Adrenal gland (tissue), 12 donors: ENCODE data around the gene NEK8. TPM values are rescaled to one million over a fixed set of nuclear protein-coding genes. Genes with fewer than 3 reads are reported as not detected.
A peak's percentile ranks its signal among the peaks of the same experiment; 100 is the strongest.

Experiments used
- DNase-seq, 7 donors: peaks; one replicate each; pipeline ENCODE4 v3.0.0-alpha.2; 2019 to 2020
- H3K27ac ChIP-seq, 5 donors: fragments of 200-600 bp; sonication (generic) in 4 of 5; 1 replicate in 3 of 5; 2 replicates in 2 of 5; pipeline versions ENCODE4 v1.5.1 to v1.8.0; 2016 to 2020; ENCODE audit warnings: mild to moderate bottlenecking in 1 of 5
- H3K27me3 ChIP-seq: fragments of 200-600 bp; 2 replicates; pipeline ENCODE4 v1.8.0; 2021
- H3K36me3 ChIP-seq, 2 donors: fragments of 200-600 bp; replicated peaks in 1 of 2; 1 replicate in 1 of 2; 2 replicates in 1 of 2; pipeline versions ENCODE4 v1.5.1 to v1.8.0; 2018 to 2022
- H3K4me1 ChIP-seq, 2 donors: fragments of 200-600 bp; replicated peaks in 1 of 2; 1 replicate in 1 of 2; 2 replicates in 1 of 2; pipeline versions ENCODE4 v1.5.1 to v1.8.0; 2018 to 2021
- H3K4me3 ChIP-seq, 4 donors: fragments of 200-600 bp; sonication (generic) in 3 of 4; one replicate each; pipeline ENCODE4 v1.5.1; 2016 to 2018
- H3K9me3 ChIP-seq, 3 donors: fragments of 200-600 bp; sonication (generic) in 1 of 3; replicated peaks in 1 of 3; 1 replicate in 2 of 3; 2 replicates in 1 of 3; pipeline versions ENCODE4 v1.5.1 to v1.8.0; 2016 to 2021
- CTCF ChIP-seq, 6 experiments: fragments of 450-650 bp in 4 of 6; fragments of 200-600 bp in 2 of 6; sonication (generic) in 1 of 6; IDR thresholded peaks; 1 replicate in 5 of 6; 2 replicates in 1 of 6; pipeline versions ENCODE4 v1.5.1 to v1.8.0; 2016 to 2021; ENCODE audit warnings: antibody characterized with exemption in 6 of 6, mild to moderate bottlenecking in 2 of 6, moderate library complexity in 1 of 6
- POLR2A ChIP-seq, 2 donors: fragments of 450-650 bp; IDR thresholded peaks; one replicate each; pipeline ENCODE4 v1.6.1; 2017; ENCODE audit warnings: antibody characterized with exemption in 2 of 2, mild to moderate bottlenecking in 2 of 2, moderate library complexity in 1 of 2
- WGBS, 4 donors: extraction: QIAGEN DNeasy Blood & Tissue Kit in 2 of 4; methylation state at CpG; one replicate each; pipeline versions ENCODE4 v1.1.5 to v1.1.7; 2013 to 2017; 5-methylcytosine and 5-hydroxymethylcytosine counted together
- intact Hi-C, 2 donors: fragments of 100-400 bp; cut with DNase I; formaldehyde crosslinking; loops; one replicate each; pipeline versions ENCODE4 v1.14.1 to v1.15.0; 2022 to 2023
- polyA plus RNA-seq, 3 donors: library from polyadenylated mRNA; stranded (reverse); fragments of 200-250 nt in 2 of 3; fragments of 350-450 nt in 1 of 3; fragmentation: Illumina TruSeq in 1 of 3; extraction: RNeasy Lipid Tissue Mini Kit (QIAGEN cat#74804) in 1 of 3; gene quantifications; one replicate each; pipeline ENCODE4 v1.2.3, GENCODE V29; 2013 to 2014
- total RNA-seq, 9 donors: library from RNA; depleted of rRNA in 4 of 9; stranded (reverse); fragments of >200 nt in 4 of 9; fragments of 120-200 nt in 1 of 9; fragmentation: NEBNext Ultra II Directional in 1 of 9; extraction: Animal tissue kit (Norgen Biotek cat#: 25700) in 1 of 9; gene quantifications; one replicate each; pipeline versions ENCODE4 v1.1.0 to v1.2.4, GENCODE V29; 2013 to 2023
- donor health status: healthy with polysubstance abuse.
- donor health status: Bipolar disorder and iron deficiency.
- donor health status: DM: yes; HTN: yes; CAD: no.
- donor health status: DM: no; HTN: no; CAD: no.
- donor health status: DM: no; HTN: no; CAD: no.
- donor health status: DM: yes; HTN: yes; CAD: no.

NEK8 gene
- total and polyA plus RNA-seq, 12 donors, result 0.54 to 11.9 (median 6.1) TPM

GRCh38 chr17:28747801-28748750 is 19.5 kb downstream of the NEK8 start:
- H3K27ac ChIP-seq, result peak overlapping the region in 2 of 5 donors; percentile 8 to 98
- TF ChIP-seq POLR2A (IDR thresholded peaks at IDR 0.05) (no peak), CTCF (IDR thresholded peaks at IDR 0.05) (no peak)
- WGBS, 4 donors, result 76 to 87% (median 84%) methylated on average over 3 to 18 of the region's 18 CpGs
- H3K9me3 ChIP-seq, result no peaks in the 10 kb centered on the region
- H3K36me3 ChIP-seq, result peaks cover 0 to 25% of the 10 kb centered on the region in 2 donors
- peaks cover 43 to 54% of the 10 kb centered on the region in 2 donors for H3K4me1 ChIP-seq
- intact Hi-C loops, result loop anchor here in 1 of 2 donors (2.0 kb wide), 1 partner anchor 19 kb away; the partner anchor contains the start of gene NEK8
- H3K4me3 ChIP-seq, result no peak overlapping the region
- no peaks in the 10 kb centered on the region for H3K27me3 ChIP-seq
- peak in 2 of 7 donors; percentile 24 to 25 for DNase-seq

- no peaks in the 10 kb centered on the region for H3K9me3 ChIP-seq
- 46 to 62% (median 54%) methylated on average over 8 to 18 of the region's 18 CpGs for WGBS, 4 donors
- peak in 1 of 7 donors; percentile 28 for DNase-seq
- no peaks in the 10 kb centered on the region for H3K27me3 ChIP-seq
- H3K4me3 ChIP-seq, result no peak overlapping the region
- peaks cover 0 to 25% of the 10 kb centered on the region in 2 donors for H3K36me3 ChIP-seq
- intact Hi-C loops, result no loop called here
- peak overlapping the region in 3 of 5 donors; percentile 4 to 98 (median 8) for H3K27ac ChIP-seq
- H3K4me1 ChIP-seq, result peaks cover 37 to 49% of the 10 kb centered on the region in 2 donors
- TF ChIP-seq CTCF (IDR thresholded peaks at IDR 0.05) (no peak), POLR2A (IDR thresholded peaks at IDR 0.05) (no peak)
These were observed 20.4 kb downstream of the NEK8 start for GRCh38 chr17:28748852-28749515.

DNA sequence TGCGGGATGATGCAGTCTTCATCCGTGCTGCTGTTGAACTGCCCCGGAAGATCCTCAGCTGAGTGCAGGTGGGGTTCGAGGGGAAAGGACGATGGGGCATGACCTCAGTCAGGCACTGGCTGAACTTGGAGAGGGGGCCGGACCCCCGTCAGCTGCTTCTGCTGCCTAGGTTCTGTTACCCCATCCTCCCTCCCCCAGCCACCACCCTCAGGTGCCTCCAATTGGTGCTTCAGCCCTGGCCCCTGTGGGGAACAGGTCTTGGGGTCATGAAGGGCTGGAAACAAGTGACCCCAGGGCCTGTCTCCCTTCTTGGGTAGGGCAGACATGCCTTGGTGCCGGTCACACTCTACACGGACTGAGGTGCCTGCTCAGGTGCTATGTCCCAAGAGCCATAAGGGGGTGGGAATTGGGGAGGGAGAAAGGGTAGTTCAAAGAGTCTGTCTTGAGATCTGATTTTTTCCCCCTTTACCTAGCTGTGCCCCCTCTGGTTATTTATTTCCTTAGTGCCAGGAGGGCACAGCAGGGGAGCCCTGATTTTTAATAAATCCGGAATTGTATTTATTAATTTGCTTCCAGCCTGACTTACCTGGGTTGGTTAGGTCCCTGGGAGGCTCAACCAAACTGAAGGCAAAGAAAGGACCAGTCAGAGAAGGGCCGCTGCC is 21.1 kb downstream of the NEK8 start:
- intact Hi-C loops, result loop anchor here in 1 of 2 donors (10.0 kb wide), 2 partner anchors 95 to 165 kb away; partner anchors contain the start of gene FAM222B
- no peak for DNase-seq
- no peak for TF ChIP-seq POLR2A (IDR thresholded peaks at IDR 0.05)
- no peak for TF ChIP-seq CTCF (IDR thresholded peaks at IDR 0.05)
- 28 to 56% (median 52%) methylated on average over 4 to 11 of the region's 11 CpGs for WGBS, 4 donors
- H3K4me1 ChIP-seq, result peaks cover 31 to 44% of the 10 kb centered on the region in 2 donors
- peaks cover 0 to 25% of the 10 kb centered on the region in 2 donors for H3K36me3 ChIP-seq
- H3K27me3 ChIP-seq, result no peaks in the 10 kb centered on the region
- H3K27ac ChIP-seq, result peak overlapping the region in 4 of 5 donors; percentile 4 to 98 (median 42)
- H3K9me3 ChIP-seq, result no peaks in the 10 kb centered on the region
- H3K4me3 ChIP-seq, result no peak overlapping the region
